Type B pancreatic cell (in vitro differentiated cells): Measurements from ENCODE around the gene SRGAP1. TPM values are rescaled to one million over a fixed set of nuclear protein-coding genes. Genes with fewer than 3 reads are reported as not detected.

Source experiments
- DNase-seq: peaks from one replicate; pipeline ENCODE4 v3.0.0; 2021; ENCODE audit warnings: mixed read lengths; ENCODE audit not compliant: unreplicated experiment; ENCODE audit errors: extremely low spot score
- H3K27ac Mint-ChIP-seq: 2 replicates; pipeline ENCODE4 v1.8.0; 2021; ENCODE audit warnings: mild to moderate bottlenecking, mixed read lengths
- H3K27me3 Mint-ChIP-seq: 2 replicates; pipeline ENCODE4 v1.8.0; 2021; ENCODE audit warnings: mixed read lengths
- H3K36me3 Mint-ChIP-seq: 2 replicates; pipeline ENCODE4 v1.8.0; 2021; ENCODE audit warnings: mixed read lengths
- H3K4me1 Mint-ChIP-seq: one replicate; pipeline ENCODE4 v1.8.0; 2021; ENCODE audit warnings: mixed read lengths; ENCODE audit not compliant: unreplicated experiment
- H3K4me3 Mint-ChIP-seq: 2 replicates; pipeline ENCODE4 v1.8.0; 2021; ENCODE audit warnings: mild to moderate bottlenecking, mixed read lengths
- H3K9me3 Mint-ChIP-seq: 2 replicates; pipeline ENCODE4 v1.8.0; 2021; ENCODE audit warnings: mixed read lengths
- CTCF ChIP-seq: fragments of 200-600 bp; sonication (generic); conservative IDR thresholded peaks from 2 replicates; pipeline ENCODE4 v1.5.0; 2021; ENCODE audit warnings: antibody characterized with exemption, mild to moderate bottlenecking
- total RNA-seq: library from RNA; stranded (reverse); gene quantifications from 2 replicates; pipeline ENCODE4 v1.2.1, GENCODE V29; 2021; ENCODE audit warnings: low replicate concordance

SRGAP1 gene
- total RNA-seq, 1 donor from 2014 or later: 14.9 TPM

GRCh38 chr12:64137117-64137516, 292.6 kb downstream of the SRGAP1 start:
- H3K4me3 Mint-ChIP-seq: no peak overlapping the region

GRCh38 chr12:64139021-64139420, 294.5 kb downstream of the SRGAP1 start:
- no peak for DNase-seq
- TF ChIP-seq CTCF: no peak
- Mint-ChIP-seq H3K4me3 (no peak overlapping the region), H3K9me3 (no peaks in the 10 kb centered on the region), H3K27me3 (no peaks in the 10 kb centered on the region), H3K4me1 (no peaks in the 10 kb centered on the region), H3K36me3 (peaks cover 43% of the 10 kb centered on the region), H3K27ac (no peak overlapping the region)

More at GRCh38 chr12:64137117-64137516, 292.6 kb downstream of the SRGAP1 start:
- Mint-ChIP-seq H3K27me3 (no peaks in the 10 kb centered on the region), H3K27ac (no peak overlapping the region), H3K36me3 (peaks cover 40% of the 10 kb centered on the region), H3K4me1 (no peaks in the 10 kb centered on the region), H3K9me3 (no peaks in the 10 kb centered on the region)
- DNase-seq: no peak
- TF ChIP-seq CTCF: no peak

GRCh38 chr12:64142382-64142781, 297.9 kb downstream of the SRGAP1 start:
- Mint-ChIP-seq H3K27ac (no peak overlapping the region), H3K36me3 (peaks cover 22% of the 10 kb centered on the region), H3K9me3 (no peaks in the 10 kb centered on the region), H3K4me3 (no peak overlapping the region), H3K4me1 (no peaks in the 10 kb centered on the region), H3K27me3 (no peaks in the 10 kb centered on the region)
- no peak for TF ChIP-seq CTCF
- no peak for DNase-seq

GRCh38 chr12:64142784-64143183, 298.3 kb downstream of the SRGAP1 start:
- DNase-seq: no peak
- no peaks in the 10 kb centered on the region for H3K9me3 Mint-ChIP-seq
- H3K27ac Mint-ChIP-seq: no peak overlapping the region
- no peaks in the 10 kb centered on the region for H3K27me3 Mint-ChIP-seq
- peaks cover 22% of the 10 kb centered on the region for H3K36me3 Mint-ChIP-seq
- no peak for TF ChIP-seq CTCF
- H3K4me1 Mint-ChIP-seq: no peaks in the 10 kb centered on the region
- no peak overlapping the region for H3K4me3 Mint-ChIP-seq

- TF ChIP-seq CTCF: no peak
- Mint-ChIP-seq H3K27ac (no peak overlapping the region), H3K36me3 (peaks cover 15% of the 10 kb centered on the region), H3K4me3 (no peak overlapping the region), H3K9me3 (no peaks in the 10 kb centered on the region), H3K27me3 (no peaks in the 10 kb centered on the region), H3K4me1 (no peaks in the 10 kb centered on the region)
- no peak for DNase-seq
Observed at GRCh38 chr12:64145226-64145625, 300.7 kb downstream of the SRGAP1 start.
